ENCODE data around the gene ITGA3.

DNA sequence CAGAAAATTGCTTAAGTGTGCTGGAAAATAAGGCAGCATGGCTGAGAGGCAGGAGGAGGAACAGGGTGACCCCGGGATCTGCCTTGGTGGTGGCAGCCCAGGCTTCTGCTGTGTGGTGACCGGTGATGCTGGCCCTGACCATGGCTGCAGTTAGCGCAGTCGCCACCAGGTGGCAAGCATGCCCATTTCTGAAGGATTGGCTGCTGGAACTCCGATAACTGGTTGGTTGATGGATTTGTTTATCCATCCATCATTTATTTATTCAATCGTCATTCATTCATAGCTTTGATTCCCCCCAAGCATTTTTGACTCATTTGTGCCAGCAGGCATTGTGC lies 29.1 kb upstream of the ITGA3 start:
- TF ChIP-seq POLR2AphosphoS5 (IDR thresholded peaks at IDR 0.05; ENCODE audit: low read depth, low read length) (no peak), POLR2A (IDR thresholded peaks at IDR 0.05; ENCODE audit: low read depth, low read length) (no peak), TAF1 (IDR thresholded peaks at IDR 0.05; ENCODE audit: low read depth, low read length) (no peak), PAX5 (IDR thresholded peaks at IDR 0.05; ENCODE audit: insufficient read depth, low read length, severe bottlenecking) (no peak), SPI1 (IDR thresholded peaks at IDR 0.05; ENCODE audit: low read depth, low read length) (no peak)

Measured in GM12891 (cell line).